Astrocyte (in vitro differentiated cells and primary cell): ENCODE data around the gene DCAF7. TPM values are rescaled to one million over a fixed set of nuclear protein-coding genes. Genes with fewer than 3 reads are reported as not detected.

Source experiments
- DNase-seq: peaks from one replicate; pipeline ENCODE4 v3.0.0-alpha.2; 2010; ENCODE audit warnings: low read depth
- FAIRE-seq: peaks from 2 replicates; lab custom pipeline; 2011; peaks lifted over from hg19 to GRCh38; lab: Jason Lieb, UNC
- H2AFZ ChIP-seq: 2 replicates; pipeline ENCODE4 v1.6.0; 2012; ENCODE audit warnings: low read depth, low read length, inconsistent platforms
- H3K27ac ChIP-seq: 2 replicates; pipeline ENCODE4 v1.5.1; 2011; ENCODE audit warnings: low read depth, low read length, inconsistent platforms
- H3K27me3 ChIP-seq: 2 replicates; pipeline ENCODE4 v1.6.0; 2011; ENCODE audit warnings: low read length, inconsistent platforms; ENCODE audit not compliant: insufficient read depth
- H3K36me3 ChIP-seq: 2 replicates; pipeline ENCODE4 v1.5.1; 2011; ENCODE audit warnings: low read length, inconsistent platforms; ENCODE audit not compliant: insufficient read depth
- H3K4me1 ChIP-seq: 2 replicates; pipeline ENCODE4 v1.5.1; 2011; ENCODE audit warnings: low read length, inconsistent platforms; ENCODE audit not compliant: insufficient read depth
- H3K4me2 ChIP-seq: 2 replicates; pipeline ENCODE4 v1.6.0; 2012; ENCODE audit warnings: low read length, inconsistent platforms
- H3K4me3 ChIP-seq: 2 replicates; pipeline ENCODE4 v1.5.1; 2011; ENCODE audit warnings: low read depth, mild to moderate bottlenecking, low read length, inconsistent platforms; ENCODE audit not compliant: insufficient read depth
- H3K79me2 ChIP-seq: 2 replicates; pipeline ENCODE4 v1.6.0; 2012; ENCODE audit warnings: mild to moderate bottlenecking, low read length, inconsistent platforms; ENCODE audit not compliant: insufficient read depth
- H3K9ac ChIP-seq: 2 replicates; pipeline ENCODE4 v1.6.0; 2012; ENCODE audit warnings: mild to moderate bottlenecking, low read length, inconsistent platforms
- H3K9me3 ChIP-seq: 2 replicates; pipeline ENCODE4 v1.5.1; 2012; ENCODE audit warnings: low read depth, mild to moderate bottlenecking, low read length, inconsistent platforms; ENCODE audit not compliant: insufficient read depth
- H4K20me1 ChIP-seq: 2 replicates; pipeline ENCODE4 v1.6.0; 2012; ENCODE audit warnings: low read length, inconsistent platforms; ENCODE audit not compliant: insufficient read depth
- H3K27ac Mint-ChIP-seq: one replicate; pipeline ENCODE4 v1.8.0; 2021; ENCODE audit warnings: mild to moderate bottlenecking, mixed read lengths; ENCODE audit not compliant: unreplicated experiment
- H3K27me3 Mint-ChIP-seq: one replicate; pipeline ENCODE4 v1.8.0; 2021; ENCODE audit warnings: low read depth, mixed read lengths; ENCODE audit not compliant: unreplicated experiment
- H3K36me3 Mint-ChIP-seq: one replicate; pipeline ENCODE4 v1.8.0; 2021; ENCODE audit warnings: low read depth, mixed read lengths; ENCODE audit not compliant: unreplicated experiment
- H3K4me1 Mint-ChIP-seq: one replicate; pipeline ENCODE4 v1.8.0; 2021; ENCODE audit warnings: low read depth, mixed read lengths; ENCODE audit not compliant: unreplicated experiment
- H3K4me3 Mint-ChIP-seq: one replicate; pipeline ENCODE4 v1.8.0; 2021; ENCODE audit warnings: mild to moderate bottlenecking, moderate library complexity, mixed read lengths; ENCODE audit not compliant: unreplicated experiment
- H3K9me3 Mint-ChIP-seq: one replicate; pipeline ENCODE4 v1.8.0; 2021; ENCODE audit warnings: mild to moderate bottlenecking, mixed read lengths; ENCODE audit not compliant: unreplicated experiment
- EZH2 ChIP-seq: IDR thresholded peaks from 2 replicates; pipeline ENCODE4 v1.6.1; 2012; ENCODE audit warnings: mild to moderate bottlenecking, low read length, inconsistent platforms; ENCODE audit not compliant: insufficient read depth
- total RNA-seq: library from RNA; stranded (reverse); gene quantifications from 2 replicates; pipeline ENCODE4 v1.2.1, GENCODE V29; 2021
- TF ChIP-seq, protein P1 (sequence below): IDR thresholded peaks from 2 replicates; pipeline ENCODE4 v1.5.1; 2011; ENCODE audit warnings: low read depth, mild to moderate bottlenecking, inconsistent platforms, low read length, moderate library complexity; ENCODE audit not compliant: insufficient read depth

The DCAF7 gene
- total RNA-seq, 1 donor from 2014 or later, result 84.2 TPM

DNA sequence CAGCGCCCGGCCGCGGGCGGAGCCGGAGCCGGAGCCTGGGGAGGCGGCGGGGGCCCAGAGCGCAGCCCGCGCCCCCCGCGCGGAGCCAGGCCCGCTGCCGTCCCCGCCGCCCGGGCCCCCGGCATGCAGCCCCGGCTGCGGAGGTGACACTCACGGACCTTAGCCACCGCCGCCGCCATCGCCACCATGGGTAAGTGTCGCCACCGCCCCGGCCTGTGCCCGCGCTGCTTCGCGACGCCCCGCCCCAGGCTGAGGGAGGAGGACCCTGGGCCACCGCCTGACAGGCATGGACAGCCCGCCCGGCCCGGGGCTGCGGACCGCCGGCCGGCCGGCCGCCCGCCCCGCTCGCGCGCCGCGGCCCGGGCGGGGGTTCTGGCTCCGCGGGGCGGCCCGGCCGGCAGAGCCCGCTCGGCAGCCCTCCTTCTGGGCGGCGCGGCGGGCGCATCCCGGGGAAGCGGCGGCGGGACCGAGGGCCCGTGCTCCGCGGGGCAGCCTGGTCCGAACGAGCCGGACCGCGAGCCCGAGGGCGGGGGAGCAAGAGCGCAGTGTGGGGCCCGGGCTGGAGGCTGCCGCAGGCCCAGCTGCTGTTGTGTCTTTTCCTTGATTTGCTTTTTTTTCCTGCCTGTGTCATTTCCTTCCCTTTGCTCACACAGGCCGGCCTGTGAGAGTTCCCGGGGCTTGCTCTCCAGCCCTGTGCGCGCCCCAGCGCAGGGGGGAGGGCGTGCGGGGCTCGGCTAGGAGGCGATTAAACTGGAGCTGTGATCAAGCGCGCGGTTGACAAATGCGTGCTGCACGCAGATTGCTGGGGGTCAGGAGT, 72.5 kb downstream of the DCAF7 start:
- Mint-ChIP-seq H3K36me3 (no peaks in the 10 kb centered on the region), H3K27me3 (peaks cover 2% of the 10 kb centered on the region), H3K4me3 (peak overlapping the region; percentile 94), H3K4me1 (peaks cover 19% of the 10 kb centered on the region), H3K27ac (no peak overlapping the region), H3K9me3 (no peaks in the 10 kb centered on the region)
- no peak for FAIRE-seq
- Histone ChIP-seq H3K4me3 (peak overlapping the region; percentile 81), H3K27ac (peak overlapping the region; percentile 40), H3K9me3 (no peaks in the 10 kb centered on the region), H3K27me3 (no peaks in the 10 kb centered on the region), H3K9ac (peak overlapping the region; percentile 85), H2AFZ (peak overlapping the region; percentile 78), H3K36me3 (no peaks in the 10 kb centered on the region), H3K79me2 (peaks cover 47% of the 10 kb centered on the region), H3K4me2 (peak overlapping the region; percentile 90), H4K20me1 (peaks cover 46% of the 10 kb centered on the region), H3K4me1 (peaks cover 5% of the 10 kb centered on the region)
- TF ChIP-seq EZH2, result no peak
- TF ChIP-seq, protein P1, sequence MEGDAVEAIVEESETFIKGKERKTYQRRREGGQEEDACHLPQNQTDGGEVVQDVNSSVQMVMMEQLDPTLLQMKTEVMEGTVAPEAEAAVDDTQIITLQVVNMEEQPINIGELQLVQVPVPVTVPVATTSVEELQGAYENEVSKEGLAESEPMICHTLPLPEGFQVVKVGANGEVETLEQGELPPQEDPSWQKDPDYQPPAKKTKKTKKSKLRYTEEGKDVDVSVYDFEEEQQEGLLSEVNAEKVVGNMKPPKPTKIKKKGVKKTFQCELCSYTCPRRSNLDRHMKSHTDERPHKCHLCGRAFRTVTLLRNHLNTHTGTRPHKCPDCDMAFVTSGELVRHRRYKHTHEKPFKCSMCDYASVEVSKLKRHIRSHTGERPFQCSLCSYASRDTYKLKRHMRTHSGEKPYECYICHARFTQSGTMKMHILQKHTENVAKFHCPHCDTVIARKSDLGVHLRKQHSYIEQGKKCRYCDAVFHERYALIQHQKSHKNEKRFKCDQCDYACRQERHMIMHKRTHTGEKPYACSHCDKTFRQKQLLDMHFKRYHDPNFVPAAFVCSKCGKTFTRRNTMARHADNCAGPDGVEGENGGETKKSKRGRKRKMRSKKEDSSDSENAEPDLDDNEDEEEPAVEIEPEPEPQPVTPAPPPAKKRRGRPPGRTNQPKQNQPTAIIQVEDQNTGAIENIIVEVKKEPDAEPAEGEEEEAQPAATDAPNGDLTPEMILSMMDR, result no peak
- peak; percentile 51 for DNase-seq

DNA sequence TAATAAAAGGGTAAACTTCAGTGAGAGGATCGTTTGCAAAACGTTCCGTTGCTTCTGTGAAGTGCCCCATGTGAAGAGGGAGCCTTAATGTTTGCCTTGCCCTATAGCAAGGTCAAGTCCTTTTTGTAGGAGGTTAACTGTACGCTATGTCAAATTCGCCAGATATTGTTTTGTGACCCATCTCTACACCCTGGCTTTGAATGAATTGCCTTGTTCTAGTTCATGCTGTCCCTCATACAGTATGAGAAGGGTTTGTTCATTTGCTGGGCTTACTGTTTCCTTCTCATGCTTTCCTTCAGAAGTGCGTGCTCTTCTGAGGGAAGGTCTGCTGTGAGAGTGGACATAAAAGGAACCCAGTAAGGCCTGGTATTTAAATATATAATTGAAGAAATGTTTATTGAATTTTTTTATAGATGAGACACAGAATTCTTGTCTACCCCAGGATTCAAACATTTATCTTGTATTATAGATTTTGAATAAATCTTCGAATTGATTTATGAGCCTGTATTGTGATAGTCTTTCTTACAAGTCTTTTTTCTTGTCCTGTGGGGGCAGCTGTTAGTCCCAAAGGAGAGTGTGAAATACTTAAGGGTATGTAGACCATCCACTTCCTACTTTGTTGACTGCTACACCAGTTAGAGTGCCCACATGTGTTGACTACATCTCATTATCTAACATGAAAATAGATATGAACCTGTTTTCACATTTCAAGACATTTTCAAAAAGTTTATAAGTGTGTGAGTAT, 73.7 kb downstream of the DCAF7 start:
- Mint-ChIP-seq H3K4me3 (peak overlapping the region; percentile 94), H3K27ac (peak overlapping the region; percentile 81), H3K36me3 (no peaks in the 10 kb centered on the region), H3K4me1 (peaks cover 19% of the 10 kb centered on the region), H3K9me3 (no peaks in the 10 kb centered on the region), H3K27me3 (no peaks in the 10 kb centered on the region)
- no peak for FAIRE-seq
- no peak overlapping the region for H3K27ac ChIP-seq
- H3K4me2 ChIP-seq, result peak overlapping the region; percentile 90
- no peaks in the 10 kb centered on the region for H3K27me3 ChIP-seq
- H3K36me3 ChIP-seq, result no peaks in the 10 kb centered on the region
- H4K20me1 ChIP-seq, result peaks cover 48% of the 10 kb centered on the region
- H3K4me1 ChIP-seq, result peaks cover 5% of the 10 kb centered on the region
- no peak for DNase-seq
- H2AFZ ChIP-seq, result no peak overlapping the region
- H3K4me3 ChIP-seq, result peak overlapping the region; percentile 81
- H3K79me2 ChIP-seq, result peaks cover 50% of the 10 kb centered on the region
- H3K9me3 ChIP-seq, result no peaks in the 10 kb centered on the region
- H3K9ac ChIP-seq, result peak overlapping the region; percentile 85
- no peak for TF ChIP-seq EZH2
- TF ChIP-seq, protein P1, result no peak
